Pancreas (tissue), 10 donors: ENCODE measurements around the gene ZNF784. TPM values are rescaled to one million over a fixed set of nuclear protein-coding genes. Genes with fewer than 3 reads are reported as not detected.
A peak's percentile ranks its signal among the peaks of the same experiment; 100 is the strongest.

Source experiments
- ATAC-seq, 4 donors: fragments of 200-7000 bp; cut with Tn5 transposase; one replicate each; pipeline versions ENCODE4 v1.8.0 to v1.9.1; 2020; ENCODE audit warnings: mild to moderate bottlenecking in 4 of 4, moderate library complexity in 4 of 4
- DNase-seq, 6 donors: peaks; one replicate each; pipeline ENCODE4 v3.0.0-alpha.2; 2020
- FAIRE-seq: peaks from 2 replicates; lab custom pipeline; 2012; peaks lifted over from hg19 to GRCh38; lab: Jason Lieb, UNC
- H3K27ac ChIP-seq, 4 donors: fragments of 200-600 bp; sonication (generic); 1 replicate in 3 of 4; 2 replicates in 1 of 4; pipeline versions ENCODE4 v1.5.0 to v1.8.0; 2020
- H3K27me3 ChIP-seq, 4 donors: fragments of 200-600 bp; one replicate each; pipeline ENCODE4 v1.8.0; 2021
- H3K36me3 ChIP-seq, 3 donors: fragments of 200-600 bp; sonication (generic) in 1 of 3; one replicate each; pipeline versions ENCODE4 v1.5.0 to v1.8.0; 2020 to 2021
- H3K4me1 ChIP-seq, 3 donors: fragments of 200-600 bp; one replicate each; pipeline ENCODE4 v1.8.0; 2021
- H3K4me3 ChIP-seq, 4 donors: fragments of 200-600 bp; sonication (generic) in 2 of 4; one replicate each; pipeline versions ENCODE4 v1.5.0 to v1.8.0; 2020 to 2021
- H3K9me3 ChIP-seq, 4 donors: fragments of 200-600 bp; one replicate each; pipeline ENCODE4 v1.8.0; 2021
- WGBS, 2 donors: extraction: QIAGEN DNeasy Blood & Tissue Kit; methylation state at CpG; one replicate each; pipeline ENCODE4 v1.1.7; 2013; 5-methylcytosine and 5-hydroxymethylcytosine counted together
- intact Hi-C, 3 donors: fragments of 100-400 bp; cut with DNase I; formaldehyde crosslinking; loops; one replicate each; pipeline versions ENCODE4 v1.11.1 to v1.14.2; 2022
- polyA plus RNA-seq, 2 donors: library from polyadenylated mRNA; stranded (reverse); fragments of 200-250 nt; gene quantifications; one replicate each; pipeline ENCODE4 v1.2.3, GENCODE V29; 2013
- total RNA-seq, 6 donors: library from RNA; stranded (reverse); fragmentation: NEBNext Ultra II Directional in 4 of 6; extraction: Animal tissue kit (Norgen Biotek cat#: 25700) in 4 of 6; gene quantifications; one replicate each; pipeline versions ENCODE4 v1.2.1 to v1.2.4, GENCODE V29; 2021 to 2023
- TF ChIP-seq, protein P1 (sequence below), 4 donors: fragments of 200-600 bp; sonication (generic) in 3 of 4; IDR thresholded peaks; one replicate each; pipeline versions ENCODE4 v1.5.0 to v1.8.0; 2021; ENCODE audit warnings: antibody characterized with exemption in 4 of 4
- donor health status: healthy with polysubstance abuse.
- donor health status: DM: no; HTN: no; CAD: no; lungs with moderate emphysema.
- donor health status: DM: no; HTN: no; CAD: no.
- donor health status: control.
- donor health status: control.
- donor health status: Bipolar disorder and iron deficiency.
- donor health status: DM: yes; HTN: yes; CAD: no.
- donor health status: DM: no; HTN: no; CAD: no.
- donor health status: DM: no; HTN: no; CAD: no.
- donor health status: DM: yes; HTN: yes; CAD: no.

The ZNF784 gene
- total and polyA plus RNA-seq, 8 donors = 3.7 to 12.9 (median 5.1) TPM

DNA sequence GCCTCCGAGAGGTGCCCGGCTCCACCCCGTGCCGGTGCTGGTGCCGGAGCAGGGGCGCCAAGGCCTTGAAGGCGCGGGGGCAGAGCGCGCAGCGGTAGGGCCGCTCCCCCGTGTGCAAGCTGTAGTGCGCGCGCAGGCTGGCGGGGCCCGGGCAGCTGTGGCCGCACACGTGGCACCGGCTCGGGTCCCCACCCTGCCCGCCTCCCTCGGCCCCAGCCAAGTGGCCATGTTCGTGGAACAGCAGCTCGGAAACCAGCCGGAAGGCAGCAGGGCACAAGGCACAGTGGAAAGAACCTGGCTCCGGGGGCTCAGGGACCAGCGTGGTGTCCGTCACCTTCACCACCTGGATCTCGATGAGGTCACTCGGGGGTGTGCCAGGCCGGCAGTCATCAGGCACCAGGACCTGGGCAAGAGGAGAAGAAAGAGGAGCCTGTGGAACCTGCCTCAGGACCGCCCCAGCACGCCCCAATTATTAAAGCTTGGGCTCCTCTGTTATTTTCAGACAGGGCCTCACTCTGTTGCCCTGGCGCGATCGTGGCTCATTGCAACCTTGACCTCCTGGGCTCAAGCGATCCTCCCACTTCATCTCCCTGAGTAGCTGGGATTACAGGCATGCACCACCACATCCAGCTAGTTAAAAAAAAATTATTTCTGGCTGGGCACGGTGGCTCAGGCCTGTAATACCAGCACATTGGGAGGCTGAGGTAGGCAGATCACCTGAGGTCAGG, 2.0 kb downstream of the ZNF784 start:
- intact Hi-C loops = no loop called here

DNA sequence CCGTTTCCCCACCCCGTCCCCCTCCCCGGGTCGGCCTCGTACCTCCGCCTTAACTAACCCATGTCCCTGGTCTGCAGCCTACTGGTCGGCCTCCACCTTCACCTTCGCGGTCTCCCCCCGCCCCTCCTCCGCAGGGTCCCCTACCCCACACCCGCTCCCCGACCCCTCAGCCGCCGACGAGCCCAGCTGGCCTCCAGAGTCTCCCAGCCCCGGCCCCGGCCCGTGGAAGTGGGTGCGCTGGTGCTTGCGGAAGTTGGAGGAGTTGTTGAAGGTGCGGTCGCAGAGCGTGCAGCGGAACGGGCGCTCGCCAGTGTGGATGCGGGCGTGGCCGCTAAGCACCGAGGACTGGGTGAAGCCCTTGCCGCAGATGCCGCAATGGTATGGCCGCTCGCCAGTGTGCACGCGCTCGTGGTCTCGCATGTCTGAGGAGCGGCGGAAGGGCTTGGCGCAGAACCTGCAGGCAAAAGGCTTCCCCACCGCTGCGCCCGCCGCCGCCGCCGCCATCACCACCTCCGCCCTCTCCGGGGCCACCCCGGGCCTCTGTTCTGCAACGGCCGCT, 2.6 kb downstream of the ZNF784 start:
- intact Hi-C loops = no loop called here
- peaks cover 0 to 6% (median 0%) of the 10 kb centered on the region in 3 donors for H3K4me1 ChIP-seq
- ATAC-seq = no peak

More for the DNA sequence above, 2.0 kb downstream of the ZNF784 start:
- Histone ChIP-seq H3K9me3 (no peaks in the 10 kb centered on the region), H3K27ac (no peak overlapping the region), H3K4me1 (peaks cover 0 to 6% (median 0%) of the 10 kb centered on the region in 3 donors), H3K27me3 (no peaks in the 10 kb centered on the region), H3K4me3 (no peak overlapping the region), H3K36me3 (peaks cover 0 to 9% (median 0%) of the 10 kb centered on the region in 3 donors)
- 90 to 91% methylated on average over 40 of the region's 40 CpGs for WGBS, 2 donors
- peak in 1 of 6 donors; percentile 49 for DNase-seq
- ATAC-seq = no peak
- no peak for FAIRE-seq
- TF ChIP-seq, protein P1, sequence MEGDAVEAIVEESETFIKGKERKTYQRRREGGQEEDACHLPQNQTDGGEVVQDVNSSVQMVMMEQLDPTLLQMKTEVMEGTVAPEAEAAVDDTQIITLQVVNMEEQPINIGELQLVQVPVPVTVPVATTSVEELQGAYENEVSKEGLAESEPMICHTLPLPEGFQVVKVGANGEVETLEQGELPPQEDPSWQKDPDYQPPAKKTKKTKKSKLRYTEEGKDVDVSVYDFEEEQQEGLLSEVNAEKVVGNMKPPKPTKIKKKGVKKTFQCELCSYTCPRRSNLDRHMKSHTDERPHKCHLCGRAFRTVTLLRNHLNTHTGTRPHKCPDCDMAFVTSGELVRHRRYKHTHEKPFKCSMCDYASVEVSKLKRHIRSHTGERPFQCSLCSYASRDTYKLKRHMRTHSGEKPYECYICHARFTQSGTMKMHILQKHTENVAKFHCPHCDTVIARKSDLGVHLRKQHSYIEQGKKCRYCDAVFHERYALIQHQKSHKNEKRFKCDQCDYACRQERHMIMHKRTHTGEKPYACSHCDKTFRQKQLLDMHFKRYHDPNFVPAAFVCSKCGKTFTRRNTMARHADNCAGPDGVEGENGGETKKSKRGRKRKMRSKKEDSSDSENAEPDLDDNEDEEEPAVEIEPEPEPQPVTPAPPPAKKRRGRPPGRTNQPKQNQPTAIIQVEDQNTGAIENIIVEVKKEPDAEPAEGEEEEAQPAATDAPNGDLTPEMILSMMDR (IDR thresholded peaks at IDR 0.05) = no peak

DNA sequence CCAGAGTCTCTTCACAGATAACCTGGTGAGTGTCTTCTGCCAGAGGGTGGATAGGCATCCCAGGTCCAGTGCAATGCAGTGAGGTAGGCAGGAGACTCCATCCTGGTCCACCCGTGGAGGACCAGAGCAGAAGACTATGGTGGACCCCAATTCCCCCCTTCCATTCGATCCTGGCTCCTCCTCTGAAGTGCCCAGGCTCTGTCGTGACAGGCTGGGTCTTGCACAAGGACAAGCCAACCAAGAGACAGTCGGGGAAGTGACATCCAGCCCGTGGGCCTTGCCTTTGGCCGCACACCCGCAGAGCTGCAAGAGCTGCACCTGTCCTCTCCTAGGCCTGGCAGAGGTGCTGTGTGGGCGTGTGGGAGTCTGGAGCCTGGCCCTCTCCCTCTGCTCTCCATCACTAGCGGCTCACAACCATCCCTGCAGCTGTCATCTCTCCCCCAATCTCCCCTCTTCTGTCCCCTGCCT, 3.1 kb downstream of the ZNF784 start:
- Histone ChIP-seq H3K36me3 (peaks cover 0 to 19% (median 0%) of the 10 kb centered on the region in 3 donors), H3K27ac (no peak overlapping the region), H3K9me3 (no peaks in the 10 kb centered on the region), H3K4me1 (peaks cover 0 to 6% (median 0%) of the 10 kb centered on the region in 3 donors), H3K27me3 (no peaks in the 10 kb centered on the region), H3K4me3 (no peak overlapping the region)
- intact Hi-C loops = no loop called here
- TF ChIP-seq, protein P1 (IDR thresholded peaks at IDR 0.05) = no peak
- 81% methylated on average over 9 of the region's 9 CpGs for WGBS, 2 donors
- FAIRE-seq = no peak
- ATAC-seq = no peak
- no peak for DNase-seq

More for the DNA sequence above, 2.6 kb downstream of the ZNF784 start:
- Histone ChIP-seq H3K27ac (no peak overlapping the region), H3K27me3 (no peaks in the 10 kb centered on the region), H3K9me3 (no peaks in the 10 kb centered on the region), H3K4me3 (no peak overlapping the region), H3K36me3 (peaks cover 0 to 14% (median 0%) of the 10 kb centered on the region in 3 donors)
- TF ChIP-seq, protein P1 (IDR thresholded peaks at IDR 0.05) = no peak
- FAIRE-seq = no peak
- DNase-seq = peak in 1 of 6 donors; percentile 65
- WGBS, 2 donors = 95 to 96% methylated on average over 55 of the region's 55 CpGs

DNA sequence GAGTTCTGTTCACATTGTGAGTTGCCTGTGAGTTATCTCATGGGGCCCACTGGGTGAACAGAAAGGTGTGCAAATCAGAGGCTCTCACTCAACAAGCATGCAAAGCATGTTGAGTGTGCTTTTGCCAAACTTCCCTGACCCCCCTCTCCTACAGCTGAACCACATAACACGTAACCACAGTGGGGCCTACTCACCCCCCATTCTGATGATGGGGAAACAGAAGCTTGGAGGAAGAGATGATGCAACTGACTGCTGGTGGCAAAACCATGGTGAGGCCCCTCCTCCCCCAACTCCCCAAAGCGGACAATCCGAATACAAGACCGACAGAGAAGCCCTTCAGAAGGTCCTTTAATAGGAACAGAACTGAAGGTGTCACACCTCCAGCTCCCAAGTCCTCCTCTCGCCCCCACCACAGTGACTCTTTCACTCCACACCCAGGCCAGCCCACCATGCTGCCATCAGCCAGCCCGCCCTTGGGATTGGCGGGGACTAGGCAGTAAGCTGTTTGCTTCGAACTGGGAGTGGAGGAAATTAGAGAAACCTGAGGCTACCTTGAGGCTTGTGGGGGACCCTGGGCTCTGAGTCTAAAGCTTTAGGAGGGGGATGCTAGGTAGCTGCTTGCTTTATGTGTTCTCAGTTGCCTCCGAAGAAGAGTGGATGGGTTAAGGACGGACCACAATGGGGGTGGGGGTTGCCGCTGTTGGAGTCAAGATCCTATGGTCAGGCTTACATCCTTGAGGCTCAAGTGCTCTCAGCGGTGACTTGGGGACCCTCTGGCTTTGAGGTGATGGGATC, 3.8 kb downstream of the ZNF784 start:
- H3K27me3 ChIP-seq = no peaks in the 10 kb centered on the region
- peak in 1 of 6 donors; percentile 20 for DNase-seq
- WGBS, 2 donors = 93 to 94% methylated on average over 12 of the region's 12 CpGs
- H3K36me3 ChIP-seq = peaks cover 0 to 24% (median 0%) of the 10 kb centered on the region in 3 donors
- no peaks in the 10 kb centered on the region for H3K9me3 ChIP-seq
- no peak for ATAC-seq
- H3K4me3 ChIP-seq = no peak overlapping the region
- intact Hi-C loops = no loop called here
- TF ChIP-seq, protein P1 (IDR thresholded peaks at IDR 0.05) = no peak
- no peak for FAIRE-seq
- H3K27ac ChIP-seq = no peak overlapping the region
- peaks cover 0 to 6% (median 0%) of the 10 kb centered on the region in 3 donors for H3K4me1 ChIP-seq
